Uterus (tissue), 2 donors: ENCODE data around the gene PRADC1.

Experiments
- CTCF ChIP-seq, 4 experiments: fragments of 200-600 bp in 2 of 4; fragments of 450-650 bp in 2 of 4; sonication (generic) in 2 of 4; IDR thresholded peaks; one replicate each; pipeline ENCODE4 v1.5.1; 2016 to 2019; ENCODE audit warnings: antibody characterized with exemption in 4 of 4, mild to moderate bottlenecking in 2 of 4, moderate library complexity in 1 of 4
- POLR2A ChIP-seq, 2 donors: fragments of 450-650 bp; IDR thresholded peaks; one replicate each; pipeline ENCODE4 v1.6.1; 2016; ENCODE audit warnings: antibody characterized with exemption in 2 of 2, mild to moderate bottlenecking in 1 of 2, moderate library complexity in 1 of 2

- TF ChIP-seq CTCF (IDR thresholded peaks at IDR 0.05), result no peak
- TF ChIP-seq POLR2A (IDR thresholded peaks at IDR 0.05), result no peak
Observed at GRCh38 chr2:73279852-73280251, 46.8 kb upstream of the PRADC1 start.
